ENCODE measurements around the gene TECPR2. TPM values are rescaled to one million over a fixed set of nuclear protein-coding genes. Genes with fewer than 3 reads are reported as not detected.
A peak's percentile ranks its signal among the peaks of the same experiment; 100 is the strongest.

Gene TECPR2
- total and polyA plus RNA-seq, 2 of the 13 experiments (the other 11 are each of a cell fraction or from before 2014, with no cell fraction given), result 3.5 to 5.7 TPM

GRCh38 chr14:102544747-102545460, 182.2 kb downstream of the TECPR2 start (continued):
- TF ChIP-seq AKNA (CRISPR knock-in tag; IDR thresholded peaks at IDR 0.05; ENCODE audit: borderline replicate concordance) (no peak), ZGPAT (CRISPR knock-in tag; IDR thresholded peaks at IDR 0.05) (peak; percentile 75; the same call in 1 of the 2 replicates), CHD4 (IDR thresholded peaks at IDR 0.05; ENCODE audit: borderline replicate concordance, low read length) (peak; percentile 92; the same call in 1 of the 2 replicates), TRIM22 (IDR thresholded peaks at IDR 0.05) (no peak), CHD2 (IDR thresholded peaks at IDR 0.05; ENCODE audit: low read depth, low read length) (no peak), AHR (CRISPR knock-in tag; IDR thresholded peaks at IDR 0.05) (no peak), ZNF280D (CRISPR knock-in tag; IDR thresholded peaks at IDR 0.05) (peak; percentile 67; the same call in 1 of the 2 replicates), ZMYM2 (CRISPR knock-in tag; IDR thresholded peaks at IDR 0.05) (0 out of 2 replicates have a peak, but pooled peaks have one; percentile 64), NFRKB (IDR thresholded peaks at IDR 0.05) (no peak), ZNF496 (CRISPR knock-in tag; IDR thresholded peaks at IDR 0.05; ENCODE audit: insufficient replicate concordance) (no peak), GABPA (IDR thresholded peaks at IDR 0.05; ENCODE audit: low read depth, low read length) (no peak), GABPA (CRISPR knock-in tag; IDR thresholded peaks at IDR 0.05; ENCODE audit: low read depth) (no peak), HOXD1 (CRISPR knock-in tag; IDR thresholded peaks at IDR 0.05) (peak; percentile 33; the same call in 1 of the 2 replicates)
